K562 (cell line): ENCODE measurements around the gene EIF5. TPM values are rescaled to one million over a fixed set of nuclear protein-coding genes. Genes with fewer than 3 reads are reported as not detected.

Source experiments
- ATAC-seq: fragments of 200-7000 bp; cut with Tn5 transposase; 3 replicates; pipeline ENCODE4 v1.9.1; 2020; ENCODE audit warnings: moderate library complexity
- BruUV-seq: library from RNA; stranded (reverse); fragments of 400-500 nt; replicated peaks from 2 replicates; lab custom pipeline; 2021; lab: Mats Ljungman, UMichigan
- CTCF ChIA-PET: fragments of 300-600 bp; formaldehyde crosslinking; extraction: SDS; loops from one replicate; lab custom pipeline; 2021; ENCODE audit warnings: low intra/inter-chr PET ratio; lab: Yijun Ruan, JAX
- POLR2A ChIA-PET: fragments of 300-600, 350-650 bp; sonication (Branson Sonifier 250); formaldehyde crosslinking; extraction: SDS; loops from one replicate; lab custom pipeline; 2021; ENCODE audit warnings: antibody characterized with exemption, inconsistent platforms; lab: Yijun Ruan, JAX
- DNase-seq, 4 experiments: peaks; one replicate each; pipeline versions ENCODE4 v3.0.0 to v3.0.0-alpha.2; 2011 to 2018; ENCODE audit warnings: low spot score in 3 of 4, mixed read lengths in 3 of 4; ENCODE audit errors: extremely low read depth in 1 of 4
- FAIRE-seq: peaks from 2 replicates; lab custom pipeline; 2011; peaks lifted over from hg19 to GRCh38; lab: Jason Lieb, UNC
- H2AFZ ChIP-seq: 2 replicates; pipeline ENCODE4 v1.6.0; 2011; ENCODE audit warnings: low read depth, low read length, control low read depth, inconsistent platforms
- H3K27ac ChIP-seq: fragments of 200-600 bp; 3 replicates; pipeline ENCODE4 v1.8.0; 2011; ENCODE audit warnings: low read depth, mild to moderate bottlenecking, control low read depth, inconsistent platforms, low read length, moderate library complexity, mixed read lengths; ENCODE audit errors: extremely low read depth
- H3K27me3 ChIP-seq, 2 experiments: fragments of 300-600 bp in 1 of 2; 2 replicates in 1 of 2; 3 replicates in 1 of 2; pipeline versions ENCODE4 v1.6.0 to v1.8.0; 2011; ENCODE audit warnings: inconsistent platforms in 2 of 2, low read length in 2 of 2, mild to moderate bottlenecking in 1 of 2, mixed read lengths in 1 of 2, moderate library complexity in 1 of 2; ENCODE audit not compliant: control insufficient read depth in 2 of 2, insufficient read depth in 2 of 2
- H3K36me3 ChIP-seq: fragments of 300-600 bp; 3 replicates; pipeline ENCODE4 v1.8.0; 2011; ENCODE audit warnings: mild to moderate bottlenecking, low read length, inconsistent platforms; ENCODE audit not compliant: control insufficient read depth, insufficient read depth
- H3K4me1 ChIP-seq, 2 experiments: fragments of 200-600 bp in 1 of 2; replicated peaks in 1 of 2; 2 replicates in 1 of 2; 3 replicates in 1 of 2; pipeline versions ENCODE4 v1.5.1 to v1.8.0; 2011; ENCODE audit warnings: inconsistent platforms in 2 of 2, low read length in 2 of 2, mild to moderate bottlenecking in 1 of 2, mixed read lengths in 1 of 2, moderate library complexity in 1 of 2; ENCODE audit not compliant: control insufficient read depth in 2 of 2, insufficient read depth in 2 of 2
- H3K4me2 ChIP-seq: 2 replicates; pipeline ENCODE4 v1.6.1; 2011; ENCODE audit warnings: low read length, control low read depth, inconsistent platforms, mixed read lengths; ENCODE audit not compliant: insufficient read depth
- H3K4me3 ChIP-seq: fragments of 200-600 bp; sonication (generic), shearing (Covaris generic); 2 replicates; pipeline ENCODE4 v1.5.1; 2016; ENCODE audit warnings: control low read depth, inconsistent platforms
- H3K79me2 ChIP-seq: fragments of 200-600 bp; 3 replicates; pipeline ENCODE4 v1.8.0; 2011; ENCODE audit warnings: low read length, inconsistent platforms; ENCODE audit not compliant: control insufficient read depth, insufficient read depth
- H3K9ac ChIP-seq, 2 experiments: 2 replicates each; pipeline versions ENCODE4 v1.6.0 to v1.6.1; 2011; ENCODE audit warnings: low read depth in 2 of 2, low read length in 2 of 2, control low read depth in 1 of 2, inconsistent platforms in 1 of 2, mild to moderate bottlenecking in 1 of 2, mixed read lengths in 1 of 2; ENCODE audit not compliant: insufficient read depth in 1 of 2
- H3K9me1 ChIP-seq: one replicate; pipeline ENCODE4 v1.6.0; 2011; ENCODE audit warnings: inconsistent platforms, mild to moderate bottlenecking, low read length, moderate library complexity; ENCODE audit not compliant: control insufficient read depth, insufficient read depth
- H3K9me3 ChIP-seq: replicated peaks from 2 replicates; pipeline ENCODE4 v1.5.1; 2011; ENCODE audit warnings: low read depth, low read length, inconsistent platforms; ENCODE audit not compliant: control insufficient read depth, insufficient read depth
- H4K20me1 ChIP-seq: replicated peaks from 2 replicates; pipeline ENCODE4 v1.6.1; 2011; ENCODE audit warnings: low read length, inconsistent platforms, mixed read lengths; ENCODE audit not compliant: control insufficient read depth, insufficient read depth
- CAMTA2 ChIP-seq: fragments of 250-450 bp; sonication (Bioruptor Pico); conservative IDR thresholded peaks from 2 replicates; pipeline ENCODE4 v1.5.1; 2022
- EZH2 ChIP-seq: IDR thresholded peaks from 2 replicates; pipeline ENCODE4 v1.6.1; 2012; ENCODE audit warnings: low read depth, mild to moderate bottlenecking, inconsistent platforms, low read length, borderline replicate concordance
- FIP1L1 ChIP-seq: fragments of 200-400 bp; formaldehyde crosslinking; IDR thresholded peaks from 2 replicates; pipeline ENCODE4 v1.6.1; 2018; ENCODE audit warnings: mild to moderate bottlenecking, low read depth, low read length; ENCODE audit not compliant: poor library complexity, severe bottlenecking
- JUN ChIP-seq, 2 experiments: sonication (generic) in 1 of 2; formaldehyde crosslinking in 1 of 2; IDR thresholded peaks; 2 replicates each; pipeline versions ENCODE4 v1.6.1 to v1.8.0; 2012 to 2022; ENCODE audit warnings: borderline replicate concordance in 2 of 2, mild to moderate bottlenecking in 2 of 2, improper control_type of control experiment in 1 of 2, low read depth in 1 of 2, low read length in 1 of 2, missing genetic modification reagents in 1 of 2
- MBD2 ChIP-seq: sonication (generic); IDR thresholded peaks from 2 replicates; pipeline ENCODE4 v1.6.1; 2016; ENCODE audit warnings: low read depth, borderline replicate concordance
- MCM2 ChIP-seq: fragments of 450-650 bp; IDR thresholded peaks from 2 replicates; pipeline ENCODE4 v1.6.1; 2017; ENCODE audit warnings: low read depth, mild to moderate bottlenecking
- MNT ChIP-seq, 2 experiments: fragments of 450-650 bp; conservative IDR thresholded peaks; 2 replicates each; pipeline ENCODE4 v1.6.1; 2017; ENCODE audit warnings: mild to moderate bottlenecking in 2 of 2, moderate library complexity in 2 of 2
- PHB2 ChIP-seq: fragments of 450-650 bp; IDR thresholded peaks from 2 replicates; pipeline ENCODE4 v1.6.1; 2017; ENCODE audit warnings: low read depth
- SAFB2 ChIP-seq: fragments of 200-400 bp; formaldehyde crosslinking; IDR thresholded peaks from 2 replicates; pipeline ENCODE4 v1.6.1; 2018; ENCODE audit warnings: borderline replicate concordance, low read length, low read depth, moderate library complexity; ENCODE audit not compliant: severe bottlenecking
- SMAD3 ChIP-seq: fragments of 450-650 bp; formaldehyde crosslinking; conservative IDR thresholded peaks from 2 replicates; pipeline ENCODE4 v1.4.0; 2020; ENCODE audit warnings: mild to moderate bottlenecking
- SP1 ChIP-seq: sonication (generic); formaldehyde crosslinking; IDR thresholded peaks from 2 replicates; pipeline ENCODE4 v1.8.1; 2022; ENCODE audit warnings: mild to moderate bottlenecking, missing genetic modification reagents
- SRF ChIP-seq, 2 experiments: fragments of 250-450, 450-650 bp in 1 of 2; sonication (Bioruptor Pico) in 1 of 2; sonication (generic) in 1 of 2; formaldehyde crosslinking; IDR thresholded peaks; 2 replicates each; pipeline versions ENCODE4 v1.5.0 to v1.5.1; 2020 to 2022; ENCODE audit warnings: mild to moderate bottlenecking in 1 of 2, missing genetic modification reagents in 1 of 2
- ZNF311 ChIP-seq: fragments of 250-450 bp; sonication (Bioruptor Pico); IDR thresholded peaks from 2 replicates; pipeline ENCODE4 v1.4.0; 2020; ENCODE audit warnings: mild to moderate bottlenecking, moderate library complexity
- ZNF592 ChIP-seq: fragments of 450-650 bp; IDR thresholded peaks from 2 replicates; pipeline ENCODE4 v1.6.1; 2017; ENCODE audit warnings: antibody characterized with exemption, mild to moderate bottlenecking
- WGBS: fragments of 100-300 bp; shearing (Covaris generic); methylation state at CpG from one replicate; pipeline ENCODE4 v1.1.6; 2016; ENCODE audit warnings: low coverage, mixed read lengths; ENCODE audit not compliant: insufficient coverage; ENCODE audit errors: missing lambda C conversion rate; 5-methylcytosine and 5-hydroxymethylcytosine counted together
- in situ Hi-C: fragments of 300-500 bp; cut with MboI; formaldehyde crosslinking; loops from 4 replicates; pipeline ENCODE4 v1.15.0; 2018; ENCODE audit warnings: inconsistent platforms, mixed read lengths
- intact Hi-C: fragments of 100-400 bp; cut with micrococcal nuclease; formaldehyde crosslinking; loops from 2 replicates; pipeline ENCODE4 v1.14.2; 2022
- polyA plus RNA-seq, 8 experiments: library from polyadenylated mRNA; depleted of rRNA in 4 of 8; stranded (reverse) in 5 of 8; unstranded in 3 of 8; fragments of >200 nt; fragmentation: Nextera tagmentation in 2 of 8; fragmentation: Illumina TruSeq in 1 of 8; extraction: Ambion mirVana in 2 of 8; extraction: Trizol in 1 of 8; gene quantifications; 2 replicates each; pipeline versions ENCODE4 v1.2.1 to v1.2.3, GENCODE V29; 2011 to 2014; ENCODE audit warnings: inconsistent platforms in 1 of 8, missing spikeins in 1 of 8
- total RNA-seq, 7 experiments: library from RNA; depleted of rRNA in 6 of 7; stranded (reverse); fragments of >200 nt in 6 of 7; fragmentation: Illumina TruSeq in 2 of 7; extraction: Trizol in 2 of 7; gene quantifications; 2 replicates each; pipeline versions ENCODE4 v1.2.1 to v1.2.3, GENCODE V29; 2011 to 2021; ENCODE audit warnings: low replicate concordance in 1 of 7

The EIF5 gene
- total and polyA plus RNA-seq, 9 of the 15 experiments (the other 6 are each of a cell fraction or from before 2014, with no cell fraction given), result 92.7 to 442 (median 190) TPM

- Histone ChIP-seq H2AFZ (no peak overlapping the region), H3K9ac (peak overlapping the region; percentile 98 to 99), H3K36me3 (peaks cover 52% of the 10 kb centered on the region), H3K27me3 (no peaks in the 10 kb centered on the region), H3K27ac (peak overlapping the region; percentile 98), H3K4me3 (peak overlapping the region; percentile 96), H3K9me1 (peaks cover 9% of the 10 kb centered on the region), H3K4me2 (peak overlapping the region; percentile 94), H3K9me3 (no peaks in the 10 kb centered on the region), H3K79me2 (peaks cover 64% of the 10 kb centered on the region), H3K4me1 (peaks cover 15 to 30% of the 10 kb centered on the region in 2 experiments; a peak in 4 of 5 replicates), H4K20me1 (peaks cover 20% of the 10 kb centered on the region)
- TSS peak; percentile 41 for BruUV-seq
- ChIA-PET CTCF (interaction anchor here (0.6 to 1.0 kb wide), 2 partner anchors 8 to 260 kb away, joined by 3 read pairs; no protein-coding TSS in a partner anchor), POLR2A (interaction anchor here (0.7 to 4.2 kb wide), 21 partner anchors 9 to 228 kb away, joined by 3 to 64 read pairs (median 4); no protein-coding TSS in a partner anchor)
- in situ Hi-C loops (no loop called here), intact Hi-C loops (loop anchor here (5.0 kb wide), 2 partner anchors 38 to 52 kb away; partner anchors contain the start of gene MARK3)
- WGBS, result under 1% methylated on average over 29 of the region's 97 CpGs
- DNase-seq, result peak; percentile 68 to 81 (median 72)
- FAIRE-seq, result no peak
- peak; percentile 15 for ATAC-seq
- TF ChIP-seq MCM2, result no peak
- TF ChIP-seq EZH2, result no peak
- no peak for TF ChIP-seq SMAD3
- TF ChIP-seq ZNF592, result peak; percentile 32; the same call in 1 of the 2 replicates
- TF ChIP-seq ZNF311, result no peak
- peak; percentile 50; the same call in 1 of the 2 replicates for TF ChIP-seq SP1 (CRISPR knock-in tag)
- no peak for TF ChIP-seq SAFB2
- no peak for TF ChIP-seq CAMTA2 (CRISPR knock-in tag)
- TF ChIP-seq MNT (conservative IDR thresholded peaks at IDR 0.05), result 0 out of 4 replicates have a peak, but pooled peaks of 1 of the 2 experiments have one; percentile 12
- TF ChIP-seq PHB2, result no peak
- no peak for TF ChIP-seq SRF (CRISPR knock-in tag; IDR thresholded peaks at IDR 0.05)
- TF ChIP-seq FIP1L1, result peak; percentile 58
- no peak for TF ChIP-seq MBD2
- TF ChIP-seq JUN (IDR thresholded peaks at IDR 0.05; ENCODE audit: borderline replicate concordance, low read depth, low read length), result peak; percentile 65
- TF ChIP-seq JUN (CRISPR knock-in tag; IDR thresholded peaks at IDR 0.05; ENCODE audit: borderline replicate concordance), result no peak
Observed at GRCh38 chr14:103334644-103335622, 896 bp downstream of the EIF5 start.
